GM20431 (cell line): Measurements from ENCODE around the gene CDK5.
"Not testable (repeated sequence)": the region's sequence is repeated elsewhere in the genome, so short reads cannot be mapped to it uniquely, and the experiment has no call there.

Source experiments
- in situ Hi-C: fragments of 300-500 bp; cut with MseI, MboI; formaldehyde crosslinking; loops from one replicate; pipeline ENCODE4 v1.15.0; 2020; ENCODE audit warnings: low sequenced_read_pairs; ENCODE audit not compliant: unreplicated experiment

CDK5 gene

GRCh38 chr7:151018421-151019129, 39.1 kb downstream of the CDK5 start:
- in situ Hi-C loops, result no loop called here

- in situ Hi-C loops, result no loop called here
Measured at GRCh38 chr7:151017953-151018420, 39.7 kb downstream of the CDK5 start.

- in situ Hi-C loops, result no loop called here
Measured at GRCh38 chr7:151017370-151017952, 40.2 kb downstream of the CDK5 start.

- in situ Hi-C loops, result no loop called here
Measured at GRCh38 chr7:151016942-151017341, 40.8 kb downstream of the CDK5 start.

GRCh38 chr7:151016505-151016904, 41.2 kb downstream of the CDK5 start:
- in situ Hi-C loops, result no loop called here

GRCh38 chr7:151015967-151016366, 41.7 kb downstream of the CDK5 start:
- in situ Hi-C loops, result no loop called here

- in situ Hi-C loops, result no loop called here
Measured at GRCh38 chr7:151014950-151015349, 42.7 kb downstream of the CDK5 start.

- in situ Hi-C loops, result no loop called here
Measured at GRCh38 chr7:151013733-151014497, 43.8 kb downstream of the CDK5 start.

- in situ Hi-C loops, result no loop called here
Measured at GRCh38 chr7:151013356-151013732, 44.4 kb downstream of the CDK5 start.

GRCh38 chr7:151012911-151013347, 44.8 kb downstream of the CDK5 start:
- in situ Hi-C loops, result no loop called here

GRCh38 chr7:151012031-151012692, 45.5 kb downstream of the CDK5 start:
- in situ Hi-C loops, result no loop called here

GRCh38 chr7:151011616-151012015, 46.1 kb downstream of the CDK5 start:
- in situ Hi-C loops, result not testable (repeated sequence)

GRCh38 chr7:151011097-151011409, 46.6 kb downstream of the CDK5 start:
- in situ Hi-C loops, result no loop called here

- in situ Hi-C loops, result no loop called here
Measured at GRCh38 chr7:151010307-151011096, 47.2 kb downstream of the CDK5 start.

GRCh38 chr7:151010037-151010306, 47.7 kb downstream of the CDK5 start:
- in situ Hi-C loops, result no loop called here

- in situ Hi-C loops, result no loop called here
Measured at GRCh38 chr7:151009327-151010036, 48.2 kb downstream of the CDK5 start.

GRCh38 chr7:151008511-151009323, 49.0 kb downstream of the CDK5 start:
- in situ Hi-C loops, result no loop called here

- in situ Hi-C loops, result no loop called here
Measured at GRCh38 chr7:151008143-151008510, 49.6 kb downstream of the CDK5 start.

GRCh38 chr7:151007469-151007898, 50.2 kb downstream of the CDK5 start:
- in situ Hi-C loops, result no loop called here
